HG03196 (cell line): ENCODE results near the gene MYO15A.
A peak's percentile ranks its signal among the peaks of the same experiment; 100 is the strongest.

Source experiments
- ATAC-seq: cut with Tn5 transposase; IDR thresholded peaks from one replicate; pipeline ENCODE4 v1.9.1; 2021; ENCODE audit not compliant: unreplicated experiment

Gene MYO15A

GRCh38 chr17:18184143-18185031 is 75.8 kb downstream of the MYO15A start:
- ATAC-seq, result peak; percentile 2

DNA sequence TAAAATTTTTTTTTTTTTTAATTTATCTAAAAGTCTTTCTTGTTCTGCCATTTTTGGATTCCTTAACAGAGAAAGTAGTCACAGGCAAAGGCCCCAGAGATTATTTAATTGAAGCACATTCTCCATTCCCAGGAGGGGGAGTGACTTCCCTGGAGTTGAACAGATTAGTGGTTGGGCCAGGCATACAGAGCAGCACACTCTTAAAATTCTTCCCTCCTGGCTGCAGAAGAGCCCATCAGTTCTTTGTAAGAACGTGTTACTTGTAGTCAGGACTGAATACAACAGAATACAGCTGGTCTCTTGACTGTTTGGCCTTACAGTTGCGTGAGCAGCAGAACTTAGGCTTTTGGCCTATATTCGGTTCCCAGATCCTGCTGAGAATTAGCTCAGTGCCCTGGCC is 76.8 kb downstream of the MYO15A start:
- no peak for ATAC-seq

DNA sequence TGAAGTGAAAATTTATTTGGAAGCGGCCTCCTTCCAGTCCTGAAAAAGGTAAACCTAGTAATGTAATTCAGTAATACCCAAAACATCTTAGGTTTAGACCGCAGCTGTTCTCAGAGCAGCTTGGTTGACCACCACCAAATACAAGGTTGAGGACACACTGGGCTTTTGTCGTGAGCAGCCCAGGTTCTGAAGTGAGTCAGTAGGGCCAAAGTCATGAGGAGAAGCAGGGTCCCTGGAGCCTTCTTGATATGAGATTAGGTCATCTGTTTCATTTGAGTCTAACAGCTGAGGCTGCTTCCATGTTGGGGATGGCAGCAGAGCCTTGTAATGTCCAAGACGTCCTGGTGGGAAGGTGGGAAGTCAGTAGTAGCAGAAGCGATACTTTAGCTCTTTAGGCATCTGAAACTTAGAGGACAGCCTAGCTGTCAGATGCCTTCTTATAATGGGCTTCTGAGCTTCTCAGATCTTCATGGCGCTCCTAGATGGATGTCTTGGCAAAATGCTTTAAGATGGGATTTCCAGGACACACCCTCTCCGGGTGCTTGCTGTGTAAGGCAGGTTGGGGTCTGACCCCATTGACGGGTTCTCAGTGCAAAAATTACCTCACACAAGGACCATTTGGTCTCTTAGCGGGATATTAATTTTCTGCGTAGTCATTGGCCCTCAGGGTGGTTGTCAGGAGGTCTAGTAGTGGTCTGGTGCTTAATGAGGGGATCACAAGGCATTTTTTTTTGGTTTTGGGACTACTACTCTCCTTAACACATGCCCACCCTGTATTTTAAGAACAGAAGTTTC is 77.5 kb downstream of the MYO15A start:
- ATAC-seq, result no peak

- ATAC-seq, result no peak
Observed at GRCh38 chr17:18186627-18186982, 78.0 kb downstream of the MYO15A start.

DNA sequence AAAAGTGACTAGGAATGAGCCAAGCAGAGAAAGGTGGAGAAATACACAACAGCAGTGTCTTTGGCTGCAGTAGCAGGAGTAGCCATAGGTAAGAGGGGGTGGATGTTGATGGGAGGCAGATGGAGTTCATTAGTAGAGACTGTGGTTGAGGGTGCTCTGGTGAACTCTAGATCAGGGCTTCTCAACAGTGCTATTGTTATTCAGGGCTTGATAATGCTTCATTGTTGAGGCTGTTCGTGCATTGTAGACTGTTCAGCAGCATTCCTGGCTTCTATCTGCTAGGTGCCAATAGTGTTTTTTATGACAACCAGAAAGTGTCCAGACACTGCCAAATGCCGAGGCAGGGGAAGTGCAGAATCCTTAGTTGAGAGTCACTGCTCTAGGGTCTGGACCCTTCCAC is 78.7 kb downstream of the MYO15A start:
- no peak for ATAC-seq

DNA sequence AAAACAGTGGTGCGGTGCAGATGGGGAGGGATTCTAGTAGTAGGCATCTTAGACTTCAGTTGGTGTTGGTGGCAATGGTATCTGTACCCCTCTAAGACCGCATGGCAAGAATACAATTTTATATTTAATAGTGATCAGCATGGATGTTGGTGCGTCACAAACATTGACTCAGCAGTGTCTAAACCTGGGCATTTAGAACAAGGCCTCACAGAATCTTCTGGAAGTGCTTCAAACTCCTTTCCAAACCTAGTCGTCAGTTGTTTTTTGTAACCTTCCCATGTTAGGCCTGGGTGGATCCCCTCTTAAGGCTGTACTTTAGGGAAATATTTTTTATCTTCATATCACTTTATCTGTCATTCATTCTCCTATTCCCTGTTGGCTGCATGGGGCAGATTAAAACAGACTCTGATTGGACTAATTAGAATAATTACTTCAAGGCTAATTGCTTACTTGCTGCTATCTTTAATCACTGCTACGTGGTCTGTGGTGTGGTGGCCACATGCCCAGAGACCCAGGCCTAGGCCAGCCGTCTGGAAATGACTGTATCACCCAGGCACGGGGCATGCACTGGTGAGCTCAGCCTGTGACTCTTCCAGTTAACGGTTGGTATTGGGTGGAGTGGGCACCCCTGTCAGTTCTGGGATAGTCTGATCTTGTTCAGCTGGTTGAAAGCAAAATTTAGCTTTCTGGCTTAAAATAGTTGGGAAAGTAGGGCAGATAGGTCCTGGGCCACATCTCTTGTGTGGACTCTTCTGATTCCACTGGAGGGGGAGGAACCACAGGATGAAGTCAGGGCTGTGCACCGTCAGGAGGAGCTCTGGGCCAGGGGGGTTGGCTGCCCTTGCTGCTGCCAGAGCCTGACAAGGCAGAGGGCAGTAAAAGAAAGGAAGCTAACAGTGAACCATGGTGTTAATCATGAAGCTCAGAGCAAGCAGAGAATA is 79.5 kb downstream of the MYO15A start:
- ATAC-seq, result no peak

DNA sequence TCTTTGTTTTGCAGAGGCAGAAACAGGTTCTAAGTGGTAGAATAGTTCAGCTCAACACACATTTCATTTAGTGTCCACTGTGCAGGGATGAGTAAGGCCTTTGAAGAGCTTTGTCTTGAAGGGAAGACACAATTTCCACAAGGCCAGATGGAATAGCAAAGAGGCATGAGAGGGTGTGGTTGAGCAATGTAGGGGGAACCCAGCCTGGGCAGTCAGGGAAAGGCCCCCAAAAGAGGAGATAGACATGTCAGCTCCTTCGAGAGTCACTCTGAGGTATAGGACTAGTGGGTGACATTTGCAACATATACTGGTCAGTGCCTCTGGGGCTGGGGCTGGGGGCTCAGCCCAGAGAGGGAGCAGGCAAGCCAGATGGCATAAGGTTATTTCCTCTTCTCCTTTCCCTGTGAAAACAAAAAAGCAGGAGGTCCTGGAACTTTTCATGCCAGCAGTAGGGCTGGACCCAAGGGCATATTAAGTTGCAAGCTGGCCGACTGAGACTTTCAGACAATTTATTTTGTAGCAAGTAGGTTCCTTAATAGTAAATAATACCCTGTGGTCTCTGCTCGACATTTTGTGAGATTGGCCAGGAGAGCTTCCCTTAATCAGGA is 82.2 kb downstream of the MYO15A start:
- ATAC-seq, result no peak

DNA sequence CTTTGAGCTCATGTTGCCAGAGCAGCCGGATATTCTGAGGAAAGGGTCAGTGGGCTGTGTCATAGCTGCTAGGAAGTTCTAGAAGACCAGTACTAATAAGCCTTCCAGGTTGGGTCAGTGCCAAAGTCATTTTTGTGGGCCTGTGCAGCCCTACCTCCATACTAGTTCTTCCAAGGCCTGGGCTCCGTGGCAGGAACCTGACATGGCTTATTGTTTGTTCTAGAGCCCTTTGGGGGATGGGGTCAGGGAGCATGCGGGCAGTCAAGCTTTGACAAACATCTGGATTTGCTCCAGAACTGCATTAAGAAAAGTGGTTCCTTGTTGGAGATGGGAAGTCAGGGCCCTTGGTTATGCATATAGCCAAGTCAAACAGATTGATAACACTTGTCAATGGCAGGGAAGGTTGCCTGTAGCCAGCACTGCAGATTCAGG is 82.7 kb downstream of the MYO15A start:
- ATAC-seq, result no peak

GRCh38 chr17:18191967-18192366 is 83.4 kb downstream of the MYO15A start:
- no peak for ATAC-seq

- no peak for ATAC-seq
Observed at GRCh38 chr17:18194394-18194793, 85.8 kb downstream of the MYO15A start.

DNA sequence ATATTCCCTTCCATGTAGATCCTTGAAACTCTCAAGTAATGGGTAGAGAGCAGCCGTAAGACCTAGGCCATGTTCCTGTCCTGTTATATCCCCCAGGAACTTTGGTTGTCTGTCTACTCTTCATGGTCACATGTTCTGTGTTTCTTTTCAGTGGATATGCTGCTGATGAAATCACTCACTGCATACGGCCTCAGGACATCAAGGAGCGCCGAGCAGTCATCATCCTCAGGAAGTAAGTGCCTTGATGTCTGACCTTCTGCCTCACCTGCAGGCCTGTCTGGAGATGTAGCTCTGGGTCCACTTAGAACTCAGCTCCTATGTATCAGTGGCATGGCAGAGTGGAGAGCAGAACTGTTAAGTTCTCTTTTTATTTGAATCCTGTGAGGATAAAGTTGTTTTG is 86.2 kb downstream of the MYO15A start:
- no peak for ATAC-seq

- ATAC-seq, result no peak
Observed at GRCh38 chr17:18195246-18195645, 86.7 kb downstream of the MYO15A start.

DNA sequence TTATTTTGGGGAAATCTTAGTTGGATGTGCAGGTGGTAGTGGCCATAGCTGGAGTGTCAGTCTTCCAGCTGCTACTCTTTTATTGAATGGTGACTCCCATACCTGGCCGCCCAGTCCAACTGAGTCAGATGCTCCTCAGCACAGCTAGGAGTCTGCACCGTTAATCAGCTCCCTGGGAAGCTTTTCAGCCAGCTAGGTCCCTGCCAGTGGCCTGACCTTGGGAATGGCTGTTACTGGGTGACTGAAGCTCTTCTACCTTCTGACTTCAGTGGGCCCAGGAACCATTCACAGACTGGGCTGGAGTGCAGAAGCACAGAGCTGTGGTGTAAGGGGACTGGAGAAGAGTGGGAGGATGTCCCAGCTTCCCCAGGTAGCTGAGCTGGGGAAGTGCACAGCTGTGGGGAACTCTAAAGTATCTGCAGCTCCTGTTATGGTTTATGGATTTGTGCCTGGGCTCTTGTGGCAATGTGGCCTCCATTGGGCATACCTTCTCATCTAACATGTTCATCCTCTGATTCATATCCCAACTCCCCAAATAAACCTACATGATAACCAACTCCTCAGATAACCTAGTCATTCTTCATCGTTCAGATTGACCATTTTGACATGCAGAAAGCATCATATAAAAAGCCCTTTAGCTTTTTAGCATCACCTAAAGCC is 89.1 kb downstream of the MYO15A start:
- ATAC-seq, result no peak

DNA sequence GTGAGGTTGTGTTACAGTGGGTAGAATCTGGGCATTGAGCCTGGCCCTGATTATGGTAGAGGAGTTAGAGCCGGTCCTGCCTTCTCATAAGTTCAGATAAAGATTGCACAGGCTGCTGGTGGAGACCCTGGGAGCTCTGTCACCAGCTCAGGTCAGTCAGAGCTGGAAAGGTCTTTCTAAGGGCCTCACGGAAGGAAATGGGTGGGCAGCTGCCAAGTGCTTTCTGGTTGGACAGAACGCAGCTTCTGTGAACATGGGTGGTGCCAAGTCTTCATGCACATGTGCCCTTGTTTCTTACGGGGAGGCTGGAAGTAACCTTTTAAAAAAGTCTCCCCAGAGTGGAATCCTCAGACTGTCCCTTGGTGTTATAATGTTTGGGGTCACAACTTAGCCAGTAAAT is 90.0 kb downstream of the MYO15A start:
- ATAC-seq, result no peak

- no peak for ATAC-seq
Observed at GRCh38 chr17:18201108-18201507, 92.6 kb downstream of the MYO15A start.

- ATAC-seq, result no peak
Observed at GRCh38 chr17:18203308-18203707, 94.8 kb downstream of the MYO15A start.

DNA sequence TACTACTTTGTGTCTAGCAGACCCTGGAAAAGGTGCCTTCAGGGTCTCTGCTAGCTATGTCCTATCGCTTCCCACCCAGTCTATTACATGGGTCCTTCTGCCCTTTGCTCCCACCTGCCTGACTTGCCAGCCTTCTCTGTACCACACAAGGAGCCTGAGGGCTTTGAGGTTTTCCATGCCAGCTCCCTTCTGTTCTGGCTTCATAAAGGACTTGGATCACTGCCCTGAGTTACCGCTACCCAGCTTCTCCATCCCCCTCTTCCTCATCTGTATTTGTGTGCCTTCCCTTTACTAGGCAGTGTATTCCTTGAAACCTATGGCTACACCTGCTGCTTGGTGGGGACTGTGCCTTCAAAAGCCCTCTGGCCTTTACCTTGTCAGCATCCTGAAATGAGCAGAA is 97.3 kb downstream of the MYO15A start:
- ATAC-seq, result no peak

- ATAC-seq, result no peak
Observed at GRCh38 chr17:18206962-18207361, 98.4 kb downstream of the MYO15A start.

DNA sequence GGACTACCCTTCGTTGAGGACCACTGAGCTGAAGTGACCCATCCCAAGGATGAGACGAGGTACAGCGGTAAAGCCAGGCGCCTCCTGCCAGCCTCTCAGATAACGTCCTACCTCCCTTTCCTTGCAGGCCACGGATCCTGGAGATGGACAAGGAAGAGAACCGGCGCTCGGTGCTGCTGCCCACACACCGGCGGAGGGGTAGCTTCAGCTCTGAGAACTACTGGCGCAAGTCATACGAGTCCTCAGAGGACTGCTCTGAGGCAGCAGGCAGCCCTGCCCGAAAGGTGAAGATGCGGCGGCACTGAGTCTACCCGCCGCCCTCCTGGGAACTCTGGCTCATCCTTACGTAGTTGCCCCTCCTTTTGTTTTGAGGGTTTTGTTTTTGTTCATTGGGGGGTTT is 99.5 kb downstream of the MYO15A start:
- no peak for ATAC-seq

DNA sequence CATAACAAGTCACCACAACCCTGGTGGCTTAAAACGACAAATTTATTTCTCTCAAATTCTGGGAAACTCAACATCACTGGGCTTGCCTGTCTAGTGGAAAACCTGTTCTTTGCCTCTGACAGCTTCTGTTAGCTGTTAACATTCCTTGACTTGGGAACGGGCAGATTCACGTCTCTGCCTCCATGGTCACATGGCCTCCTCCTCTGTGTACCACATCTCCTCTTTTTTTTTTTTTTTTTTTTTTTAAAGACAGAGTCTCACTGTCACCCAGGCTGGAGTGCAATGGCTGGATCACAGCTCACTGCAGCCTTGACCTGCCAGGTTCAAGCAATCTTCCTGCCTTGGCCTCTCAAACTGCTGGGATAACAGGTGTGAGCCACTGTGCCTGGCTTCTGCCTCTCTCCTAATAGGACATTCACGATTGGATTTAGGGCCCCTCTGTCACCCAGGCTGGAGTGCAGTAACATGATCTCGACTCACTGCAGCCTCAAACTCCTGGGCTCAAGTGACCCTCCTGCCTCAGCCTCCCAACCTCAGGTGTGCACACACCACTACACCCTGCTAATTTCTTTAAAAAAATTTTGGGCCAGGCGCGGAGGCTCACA is 105.2 kb downstream of the MYO15A start:
- ATAC-seq, result no peak
